Heart left ventricle (tissue), 13 donors: ENCODE measurements around the gene PCCA.

Source experiments
- POLR2A ChIP-seq, 2 donors: fragments of 450-650 bp; IDR thresholded peaks; one replicate each; pipeline ENCODE4 v1.6.1; 2017; ENCODE audit warnings: antibody characterized with exemption in 2 of 2, mild to moderate bottlenecking in 2 of 2, moderate library complexity in 2 of 2
- TF ChIP-seq, protein P1 (sequence below), 12 donors: fragments of 200-600 bp; sonication (generic) in 4 of 12; IDR thresholded peaks; one replicate each; pipeline versions ENCODE4 v1.5.0 to v1.8.0; 2018 to 2022; ENCODE audit warnings: antibody characterized with exemption in 12 of 12, mild to moderate bottlenecking in 5 of 12
- donor health status: ischemic (EF 13 %, LVEDD 7.1; RV severe dilation, severe dysfunction).
- donor health status: DM: no; HTN: yes; CAD: no.
- donor health status: DM: no; HTN: no; CAD: no.
- donor health status: ischemic (EF 25% LVEDD 6.9; RV normal size, moderate dysfunction).
- donor health status: ischemic (EF 25% LVEDD 5.7; RV mildly dilated, moderate dysfunction).
- donor health status: ischemic (EF 35%, LVEDD 5.7; RV mildly dilated, moderate dysfunction).
- donor health status: nonischemic (EF 11% LVEDD 7.7; RV severe dilation, severe dysfunction).
- donor health status: DM: yes; HTN: yes; CAD: no.
- donor health status: PGD.
- donor health status: ischemic (EF 29% LVEDD 5.4; RV normal size, mild dysfunction).
- donor health status: nonischemic (EF 23%, LVEDD 6.1; RV moderate dilation, normal function).

DNA sequence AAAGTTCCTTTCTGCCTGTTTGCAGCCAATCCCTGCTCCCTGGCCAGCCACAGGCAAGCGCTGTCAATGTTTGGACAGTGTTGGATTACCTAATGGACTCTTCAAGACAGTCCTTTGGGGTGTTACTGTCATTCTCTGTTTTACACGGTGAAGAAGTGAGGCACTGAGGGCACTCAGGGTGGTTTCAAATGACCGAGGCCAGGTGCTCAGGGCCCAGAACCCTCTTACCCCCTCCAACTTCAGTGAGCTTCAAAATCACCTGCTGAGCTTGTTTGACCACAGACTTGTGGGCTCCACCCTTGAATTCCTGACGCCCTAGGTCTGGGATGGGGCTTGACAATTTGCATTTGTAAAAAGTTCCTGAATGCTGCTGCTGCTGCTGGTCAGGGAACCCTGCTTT is 401.8 kb downstream of the PCCA start:
- TF ChIP-seq, protein P1, sequence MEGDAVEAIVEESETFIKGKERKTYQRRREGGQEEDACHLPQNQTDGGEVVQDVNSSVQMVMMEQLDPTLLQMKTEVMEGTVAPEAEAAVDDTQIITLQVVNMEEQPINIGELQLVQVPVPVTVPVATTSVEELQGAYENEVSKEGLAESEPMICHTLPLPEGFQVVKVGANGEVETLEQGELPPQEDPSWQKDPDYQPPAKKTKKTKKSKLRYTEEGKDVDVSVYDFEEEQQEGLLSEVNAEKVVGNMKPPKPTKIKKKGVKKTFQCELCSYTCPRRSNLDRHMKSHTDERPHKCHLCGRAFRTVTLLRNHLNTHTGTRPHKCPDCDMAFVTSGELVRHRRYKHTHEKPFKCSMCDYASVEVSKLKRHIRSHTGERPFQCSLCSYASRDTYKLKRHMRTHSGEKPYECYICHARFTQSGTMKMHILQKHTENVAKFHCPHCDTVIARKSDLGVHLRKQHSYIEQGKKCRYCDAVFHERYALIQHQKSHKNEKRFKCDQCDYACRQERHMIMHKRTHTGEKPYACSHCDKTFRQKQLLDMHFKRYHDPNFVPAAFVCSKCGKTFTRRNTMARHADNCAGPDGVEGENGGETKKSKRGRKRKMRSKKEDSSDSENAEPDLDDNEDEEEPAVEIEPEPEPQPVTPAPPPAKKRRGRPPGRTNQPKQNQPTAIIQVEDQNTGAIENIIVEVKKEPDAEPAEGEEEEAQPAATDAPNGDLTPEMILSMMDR (IDR thresholded peaks at IDR 0.05): no peak
- no peak for TF ChIP-seq POLR2A (IDR thresholded peaks at IDR 0.05)
